HG03571 (cell line): Measurements from ENCODE around the gene IRX4.

Source experiments
- ATAC-seq: cut with Tn5 transposase; IDR thresholded peaks from one replicate; pipeline ENCODE4 v1.9.1; 2021; ENCODE audit not compliant: unreplicated experiment

IRX4 gene

GRCh38 chr5:1840741-1841521 lies 41.8 kb downstream of the IRX4 start:
- ATAC-seq: no peak

GRCh38 chr5:1840071-1840547 lies 42.6 kb downstream of the IRX4 start:
- no peak for ATAC-seq

GRCh38 chr5:1838013-1838412 lies 44.7 kb downstream of the IRX4 start:
- no peak for ATAC-seq

- ATAC-seq: no peak
These were observed 45.5 kb downstream of the IRX4 start for GRCh38 chr5:1836891-1837880.

GRCh38 chr5:1836176-1836890 lies 46.4 kb downstream of the IRX4 start:
- no peak for ATAC-seq

GRCh38 chr5:1835431-1835830 lies 47.3 kb downstream of the IRX4 start:
- ATAC-seq: no peak

- ATAC-seq: no peak
These were observed 47.9 kb downstream of the IRX4 start for GRCh38 chr5:1834721-1835429.

GRCh38 chr5:1834022-1834551 lies 48.6 kb downstream of the IRX4 start:
- ATAC-seq: no peak

- ATAC-seq: no peak
These were observed 49.3 kb downstream of the IRX4 start for GRCh38 chr5:1833264-1834021.

- ATAC-seq: no peak
These were observed 50.0 kb downstream of the IRX4 start for GRCh38 chr5:1832511-1833250.

GRCh38 chr5:1831677-1832313 lies 50.9 kb downstream of the IRX4 start:
- ATAC-seq: no peak

GRCh38 chr5:1831257-1831656 lies 51.5 kb downstream of the IRX4 start:
- no peak for ATAC-seq

GRCh38 chr5:1830571-1831228 lies 52.0 kb downstream of the IRX4 start:
- no peak for ATAC-seq

GRCh38 chr5:1827886-1828397 lies 54.8 kb downstream of the IRX4 start:
- ATAC-seq: no peak
